Stomach (tissue), 4 donors: Measurements from ENCODE around the gene MALSU1.

Experiments
- POLR2AphosphoS5 ChIP-seq, 3 donors: sonication (generic); formaldehyde crosslinking; IDR thresholded peaks; one replicate each; pipeline ENCODE4 v1.6.1; 2016; ENCODE audit warnings: antibody characterized with exemption in 3 of 3
- TF ChIP-seq, protein P1 (sequence below), 7 experiments: fragments of 450-650 bp in 4 of 7; fragments of 200-600 bp in 3 of 7; sonication (generic) in 3 of 7; IDR thresholded peaks; one replicate each; pipeline ENCODE4 v1.5.1; 2016 to 2019; ENCODE audit warnings: antibody characterized with exemption in 7 of 7, control low read depth in 2 of 7, mild to moderate bottlenecking in 1 of 7

DNA sequence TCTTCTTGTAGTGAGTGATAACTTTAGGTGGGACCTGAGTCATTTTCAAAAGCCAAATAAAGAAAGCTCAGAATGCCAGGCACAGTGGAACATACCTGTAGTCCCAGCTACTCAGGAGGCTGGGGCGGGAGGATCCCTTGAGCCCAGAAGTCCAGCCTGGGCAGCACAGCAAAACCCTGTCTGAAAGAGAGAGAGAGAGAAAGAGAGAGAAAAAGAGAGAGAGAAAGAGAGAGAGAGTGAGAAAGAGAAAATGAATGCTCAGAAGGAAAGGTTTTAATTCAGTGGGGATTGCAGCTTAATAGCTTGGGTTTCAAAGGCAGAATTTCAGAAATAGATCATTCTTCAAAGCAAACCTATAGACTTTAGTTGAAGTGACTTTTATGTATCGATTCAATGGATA is 26.9 kb upstream of the MALSU1 start:
- TF ChIP-seq POLR2AphosphoS5 (IDR thresholded peaks at IDR 0.05) = no peak
- TF ChIP-seq, protein P1, sequence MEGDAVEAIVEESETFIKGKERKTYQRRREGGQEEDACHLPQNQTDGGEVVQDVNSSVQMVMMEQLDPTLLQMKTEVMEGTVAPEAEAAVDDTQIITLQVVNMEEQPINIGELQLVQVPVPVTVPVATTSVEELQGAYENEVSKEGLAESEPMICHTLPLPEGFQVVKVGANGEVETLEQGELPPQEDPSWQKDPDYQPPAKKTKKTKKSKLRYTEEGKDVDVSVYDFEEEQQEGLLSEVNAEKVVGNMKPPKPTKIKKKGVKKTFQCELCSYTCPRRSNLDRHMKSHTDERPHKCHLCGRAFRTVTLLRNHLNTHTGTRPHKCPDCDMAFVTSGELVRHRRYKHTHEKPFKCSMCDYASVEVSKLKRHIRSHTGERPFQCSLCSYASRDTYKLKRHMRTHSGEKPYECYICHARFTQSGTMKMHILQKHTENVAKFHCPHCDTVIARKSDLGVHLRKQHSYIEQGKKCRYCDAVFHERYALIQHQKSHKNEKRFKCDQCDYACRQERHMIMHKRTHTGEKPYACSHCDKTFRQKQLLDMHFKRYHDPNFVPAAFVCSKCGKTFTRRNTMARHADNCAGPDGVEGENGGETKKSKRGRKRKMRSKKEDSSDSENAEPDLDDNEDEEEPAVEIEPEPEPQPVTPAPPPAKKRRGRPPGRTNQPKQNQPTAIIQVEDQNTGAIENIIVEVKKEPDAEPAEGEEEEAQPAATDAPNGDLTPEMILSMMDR (IDR thresholded peaks at IDR 0.05) = no peak
